ENCODE measurements around the gene SLC25A31. TPM values are rescaled to one million over a fixed set of nuclear protein-coding genes. Genes with fewer than 3 reads are reported as not detected.

SLC25A31 gene
- total and polyA plus RNA-seq, 2 experiments from 2014 or later: not detected

DNA sequence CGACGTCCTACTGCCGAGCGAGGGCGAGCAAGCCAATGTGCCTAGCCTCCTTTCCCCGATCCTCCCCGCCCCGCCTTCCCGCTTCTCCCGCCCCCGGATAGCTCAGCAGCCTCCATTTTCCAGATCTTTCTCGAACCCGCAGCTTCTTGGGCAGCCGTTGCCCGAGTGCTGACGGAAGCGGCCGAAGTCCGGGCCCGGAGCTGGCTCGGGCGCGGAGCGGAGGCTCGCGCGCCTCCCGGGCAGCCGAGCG, 51.8 kb downstream of the SLC25A31 start:
- Histone ChIP-seq H3K27me3 (replicated peaks; ENCODE audit: insufficient read depth) (no peaks in the 10 kb centered on the region), H4K20me1 (ENCODE audit: insufficient read depth) (no peaks in the 10 kb centered on the region), H3K4me1 (ENCODE audit: insufficient read depth) (no peaks in the 10 kb centered on the region), H3K27ac (0 out of 2 replicates have a peak overlapping the region, but pooled peaks have one; percentile 18), H3K9ac (peak overlapping the region; percentile 85), H3K4me3 (peak overlapping the region; percentile 78), H3F3A (ENCODE audit: insufficient read depth) (peaks cover 10% of the 10 kb centered on the region; the same call in 1 of the 2 replicates), H3K36me3 (ENCODE audit: low read depth) (no peaks in the 10 kb centered on the region), H3K79me2 (ENCODE audit: insufficient read depth) (no peaks in the 10 kb centered on the region), H3K4me2 (ENCODE audit: unreplicated experiment) (peak overlapping the region; percentile 95), H2AFZ (peak overlapping the region; percentile 86), H3K9me3 (ENCODE audit: low read depth) (no peaks in the 10 kb centered on the region), H3K9me2 (ENCODE audit: insufficient read depth) (no peaks in the 10 kb centered on the region)
- in situ Hi-C loops (cut with MboI): no loop called here
- DNase-seq: peak; percentile 95
- TF ChIP-seq EZH2phosphoT487 (IDR thresholded peaks at IDR 0.05; ENCODE audit: insufficient read depth, low read depth) (no peak), EZH2 (IDR thresholded peaks at IDR 0.05; ENCODE audit: insufficient read depth, poor library complexity, severe bottlenecking) (no peak)
- WGBS, 2 experiments (ENCODE audit: low coverage in 1 of 2, low lambda C conversion rate in 2 of 2, missing lambda C conversion rate in 2 of 2): 0 to 1% methylated on average over 26 to 30 of the region's 30 CpGs

DNA sequence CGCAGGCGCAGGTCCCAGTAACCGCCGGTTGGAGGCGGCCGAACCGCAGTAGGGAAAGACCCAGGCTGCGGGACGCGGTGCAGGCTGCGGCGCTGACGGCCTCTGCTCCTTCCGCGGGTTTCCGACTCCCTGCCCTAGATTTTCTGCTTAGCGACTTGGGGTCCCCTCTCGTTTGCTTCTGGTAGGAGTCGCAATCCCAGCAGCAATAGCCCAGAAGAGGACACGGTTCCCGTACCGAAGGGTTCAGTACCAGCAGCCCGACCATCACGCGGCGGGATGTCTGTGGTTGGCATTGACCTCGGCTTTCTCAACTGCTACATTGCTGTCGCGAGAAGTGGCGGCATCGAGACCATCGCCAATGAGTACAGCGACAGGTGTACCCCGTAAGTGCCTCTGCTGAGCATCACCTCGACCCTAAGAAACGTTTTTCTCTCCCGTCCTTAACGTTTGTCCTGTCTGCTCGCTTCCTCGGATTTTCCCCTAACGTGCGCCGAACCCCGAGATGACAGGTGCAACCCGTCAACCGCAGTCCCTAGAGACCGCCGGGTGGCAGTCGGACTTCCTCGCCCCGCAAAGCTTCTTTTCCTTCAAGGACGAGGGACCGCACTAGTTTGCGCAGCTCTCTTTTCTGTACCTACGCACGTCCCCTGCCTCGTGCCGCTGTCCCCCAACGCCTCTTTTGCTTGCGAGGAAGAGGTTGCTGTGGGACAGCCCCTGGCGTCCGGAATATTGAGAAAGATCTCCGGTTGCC, 52.2 kb downstream of the SLC25A31 start, which contains the start of gene HSPA4L:
Gene HSPA4L (plus strand): TSS at position 48 of the 751 bp plus-strand sequence. CDS start 229 bp downstream, at position 277.
- 1 to 2% methylated on average over 60 to 63 of the region's 63 CpGs for WGBS, 2 experiments (ENCODE audit: low coverage in 1 of 2, low lambda C conversion rate in 2 of 2, missing lambda C conversion rate in 2 of 2)
- DNase-seq: peak; percentile 75
- H3K79me2 ChIP-seq (ENCODE audit: insufficient read depth): no peaks in the 10 kb centered on the region
- H2AFZ ChIP-seq: peak within 1 kb of the TSS; percentile 86
- no peaks in the 10 kb centered on the region for H3K36me3 ChIP-seq (ENCODE audit: low read depth)
- TF ChIP-seq EZH2phosphoT487 (IDR thresholded peaks at IDR 0.05; ENCODE audit: insufficient read depth, low read depth) (no peak), EZH2 (IDR thresholded peaks at IDR 0.05; ENCODE audit: insufficient read depth, poor library complexity, severe bottlenecking) (no peak)
- H3K4me1 ChIP-seq (ENCODE audit: insufficient read depth): no peaks in the 10 kb centered on the region
- H3K4me3 ChIP-seq: peak within 1 kb of the TSS; percentile 78
- no peaks in the 10 kb centered on the region for H4K20me1 ChIP-seq (ENCODE audit: insufficient read depth)
- peak within 1 kb of the TSS; percentile 95 for H3K4me2 ChIP-seq (ENCODE audit: unreplicated experiment)
- H3F3A ChIP-seq (ENCODE audit: insufficient read depth): peaks cover 10% of the 10 kb centered on the region; the same call in 1 of the 2 replicates
- in situ Hi-C loops (cut with MboI): no loop called here
- no peaks in the 10 kb centered on the region for H3K27me3 ChIP-seq (replicated peaks; ENCODE audit: insufficient read depth)
- no peaks in the 10 kb centered on the region for H3K9me3 ChIP-seq (ENCODE audit: low read depth)
- H3K9ac ChIP-seq: peak within 1 kb of the TSS; percentile 85
- H3K27ac ChIP-seq: 0 out of 2 replicates have a peak within 1 kb of the TSS, but pooled peaks have one; percentile 18
- no peaks in the 10 kb centered on the region for H3K9me2 ChIP-seq (ENCODE audit: insufficient read depth)

DNA sequence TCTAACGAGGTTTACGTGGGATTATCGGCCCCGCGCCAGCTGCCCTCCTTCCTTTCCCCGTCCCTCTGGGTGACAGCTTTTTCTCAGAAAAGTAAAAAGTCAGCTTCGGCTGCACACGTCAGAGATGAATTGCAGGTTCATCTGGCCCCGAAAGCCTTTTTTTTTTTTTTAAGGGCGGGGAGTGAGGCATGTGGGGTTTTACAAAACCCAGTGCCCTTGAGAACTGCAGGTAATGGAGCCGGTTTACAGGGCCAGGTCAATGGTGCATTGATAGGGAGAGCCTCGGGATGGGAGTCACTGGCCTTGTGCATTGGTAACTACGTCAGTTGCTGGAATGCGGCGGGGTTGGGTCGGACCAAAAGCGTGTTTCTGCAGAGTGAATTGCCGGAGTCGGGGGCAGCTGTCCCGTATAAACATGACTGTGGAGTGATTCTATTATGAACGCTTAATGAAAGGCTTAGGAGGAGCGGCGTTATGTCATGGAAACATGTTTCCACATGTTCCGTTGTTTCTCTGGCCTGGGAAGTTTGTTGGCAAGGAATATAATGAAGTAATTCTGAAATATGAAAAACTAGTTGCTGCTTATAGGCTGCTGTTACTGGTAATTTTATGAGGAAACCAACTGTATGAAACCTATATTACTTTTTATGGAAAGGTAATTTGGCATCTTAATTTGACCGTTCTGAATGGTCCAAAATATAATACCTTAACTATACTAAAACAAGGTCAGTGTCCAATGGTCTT, 53.0 kb downstream of the SLC25A31 start:
- no peaks in the 10 kb centered on the region for H3K9me2 ChIP-seq (ENCODE audit: insufficient read depth)
- no peaks in the 10 kb centered on the region for H3K4me1 ChIP-seq (ENCODE audit: insufficient read depth)
- peak overlapping the region; percentile 78 for H3K4me3 ChIP-seq
- H2AFZ ChIP-seq: peak overlapping the region; percentile 86
- peak overlapping the region; percentile 85 for H3K9ac ChIP-seq
- H3K36me3 ChIP-seq (ENCODE audit: low read depth): no peaks in the 10 kb centered on the region
- no peaks in the 10 kb centered on the region for H3K27me3 ChIP-seq (replicated peaks; ENCODE audit: insufficient read depth)
- no peak overlapping the region for H3K27ac ChIP-seq
- in situ Hi-C loops (cut with MboI): no loop called here
- TF ChIP-seq EZH2 (IDR thresholded peaks at IDR 0.05; ENCODE audit: insufficient read depth, poor library complexity, severe bottlenecking): no peak
- TF ChIP-seq EZH2phosphoT487 (IDR thresholded peaks at IDR 0.05; ENCODE audit: insufficient read depth, low read depth): no peak
- peak overlapping the region; percentile 95 for H3K4me2 ChIP-seq (ENCODE audit: unreplicated experiment)
- no peaks in the 10 kb centered on the region for H4K20me1 ChIP-seq (ENCODE audit: insufficient read depth)
- H3K79me2 ChIP-seq (ENCODE audit: insufficient read depth): no peaks in the 10 kb centered on the region
- peak; percentile 66 for DNase-seq
- peaks cover 10% of the 10 kb centered on the region; the same call in 1 of the 2 replicates for H3F3A ChIP-seq (ENCODE audit: insufficient read depth)
- H3K9me3 ChIP-seq (ENCODE audit: low read depth): no peaks in the 10 kb centered on the region
- 5 to 6% methylated on average over 25 of the region's 25 CpGs for WGBS, 2 experiments (ENCODE audit: low coverage in 1 of 2, low lambda C conversion rate in 2 of 2, missing lambda C conversion rate in 2 of 2)

DNA sequence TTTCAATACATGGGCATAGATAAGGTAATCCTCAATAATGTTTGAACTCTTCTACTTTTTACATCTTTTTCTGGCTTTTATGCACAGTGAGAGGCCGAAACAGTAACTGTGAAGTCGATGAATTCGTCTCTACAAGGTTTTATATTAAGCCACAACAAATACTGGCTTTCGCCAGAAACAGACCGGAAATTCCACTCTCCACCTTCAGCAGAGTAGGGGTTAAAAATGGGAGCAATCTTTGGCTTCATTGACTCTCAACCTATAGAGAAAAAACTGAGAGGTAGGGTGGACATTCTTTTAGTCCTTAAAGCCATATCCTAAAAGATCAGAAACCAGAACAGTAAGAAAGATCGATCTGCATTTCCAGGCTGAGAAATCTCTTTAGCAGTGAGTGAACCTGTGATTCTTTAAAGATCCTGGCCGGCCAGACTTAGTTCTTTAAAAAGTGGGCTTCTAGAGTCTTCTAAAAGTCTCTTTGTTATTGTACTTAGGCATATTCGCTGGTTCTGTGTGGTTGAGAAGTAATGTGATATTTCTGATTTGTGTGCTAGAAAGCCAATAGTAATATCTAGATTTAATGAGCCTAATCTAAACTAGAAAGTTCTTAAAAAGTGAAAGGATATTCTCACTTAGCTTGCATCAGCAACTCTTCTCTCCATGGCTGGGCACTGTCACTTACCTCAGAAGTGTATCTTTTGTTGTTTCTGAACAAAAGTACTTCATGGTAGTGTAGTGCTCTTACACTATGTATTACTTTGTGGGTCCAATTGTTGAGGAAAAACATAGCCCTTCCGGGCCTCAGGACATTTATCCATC, 54.0 kb downstream of the SLC25A31 start:
- Histone ChIP-seq H3F3A (ENCODE audit: insufficient read depth) (peaks cover 10% of the 10 kb centered on the region; the same call in 1 of the 2 replicates), H3K9ac (no peak overlapping the region), H3K4me3 (peak overlapping the region; percentile 78; the same call in 1 of the 2 replicates), H3K9me3 (ENCODE audit: low read depth) (no peaks in the 10 kb centered on the region), H2AFZ (peak overlapping the region; percentile 86; the same call in 1 of the 2 replicates), H3K9me2 (ENCODE audit: insufficient read depth) (no peaks in the 10 kb centered on the region), H3K4me2 (ENCODE audit: unreplicated experiment) (no peak overlapping the region), H3K27me3 (replicated peaks; ENCODE audit: insufficient read depth) (no peaks in the 10 kb centered on the region), H3K27ac (no peak overlapping the region), H3K36me3 (ENCODE audit: low read depth) (no peaks in the 10 kb centered on the region), H3K79me2 (ENCODE audit: insufficient read depth) (no peaks in the 10 kb centered on the region), H4K20me1 (ENCODE audit: insufficient read depth) (no peaks in the 10 kb centered on the region), H3K4me1 (ENCODE audit: insufficient read depth) (no peaks in the 10 kb centered on the region)
- no peak for TF ChIP-seq EZH2phosphoT487 (IDR thresholded peaks at IDR 0.05; ENCODE audit: insufficient read depth, low read depth)
- TF ChIP-seq EZH2 (IDR thresholded peaks at IDR 0.05; ENCODE audit: insufficient read depth, poor library complexity, severe bottlenecking): no peak
- 92 to 94% methylated on average over 9 of the region's 9 CpGs for WGBS, 2 experiments (ENCODE audit: low coverage in 1 of 2, low lambda C conversion rate in 2 of 2, missing lambda C conversion rate in 2 of 2)
- no peak for DNase-seq
- in situ Hi-C loops (cut with MboI): no loop called here

Data from GM23248 (cell line).